ENCODE data around the gene CACNA1D.

The CACNA1D gene

GRCh38 chr3:53754325-53754724 is 259.9 kb downstream of the CACNA1D start:
- DNase-seq (ENCODE audit: low read depth): no peak

- DNase-seq (ENCODE audit: low read depth): no peak
Observed at GRCh38 chr3:53758846-53759245, 264.4 kb downstream of the CACNA1D start.

- DNase-seq (ENCODE audit: low read depth): no peak
Observed at GRCh38 chr3:53763353-53763752, 268.9 kb downstream of the CACNA1D start.

- DNase-seq (ENCODE audit: low read depth): no peak
Observed at GRCh38 chr3:53764026-53764775, 269.8 kb downstream of the CACNA1D start.

DNA sequence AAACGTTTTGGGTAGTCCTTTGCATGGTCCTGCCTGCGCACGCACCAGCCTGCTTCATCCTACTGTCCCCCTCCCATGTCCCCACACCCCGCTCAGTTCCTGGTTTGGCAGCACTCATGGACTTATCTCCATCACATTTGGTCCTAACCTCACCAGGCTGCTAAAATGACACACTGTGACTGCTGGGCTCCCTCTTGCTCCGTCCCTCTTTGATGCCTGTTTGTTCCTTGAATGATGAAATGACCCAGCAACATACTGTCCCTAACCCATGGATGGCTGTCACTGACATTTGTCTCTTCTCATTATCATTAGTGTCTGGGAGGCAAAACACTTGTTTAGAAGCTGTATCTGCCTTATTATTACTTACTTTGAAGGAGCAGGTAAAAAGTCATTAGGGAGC is 271.3 kb downstream of the CACNA1D start:
- DNase-seq (ENCODE audit: low read depth): no peak

- no peak for DNase-seq (ENCODE audit: low read depth)
Observed at GRCh38 chr3:53766706-53767105, 272.3 kb downstream of the CACNA1D start.

- DNase-seq (ENCODE audit: low read depth): no peak
Observed at GRCh38 chr3:53768478-53769459, 274.4 kb downstream of the CACNA1D start.

DNA sequence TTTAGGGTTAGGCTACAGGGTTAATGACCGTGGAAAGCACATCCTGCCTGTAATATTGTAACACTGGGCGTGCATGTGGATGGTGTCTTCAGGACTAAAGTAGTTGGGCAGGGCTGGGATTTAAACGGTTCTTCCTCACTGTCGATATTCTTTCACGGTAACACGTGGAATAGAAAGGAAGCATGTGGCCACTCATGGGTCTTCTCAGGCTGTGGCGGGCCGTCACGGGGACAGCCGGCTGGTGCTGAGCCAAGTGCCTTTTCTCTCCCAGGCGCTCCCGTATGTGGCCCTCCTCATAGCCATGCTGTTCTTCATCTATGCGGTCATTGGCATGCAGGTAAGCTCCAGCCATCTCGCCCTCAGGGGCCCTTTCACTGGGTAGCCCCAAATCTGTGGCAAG is 278.2 kb downstream of the CACNA1D start:
- no peak for DNase-seq (ENCODE audit: low read depth)

DNA sequence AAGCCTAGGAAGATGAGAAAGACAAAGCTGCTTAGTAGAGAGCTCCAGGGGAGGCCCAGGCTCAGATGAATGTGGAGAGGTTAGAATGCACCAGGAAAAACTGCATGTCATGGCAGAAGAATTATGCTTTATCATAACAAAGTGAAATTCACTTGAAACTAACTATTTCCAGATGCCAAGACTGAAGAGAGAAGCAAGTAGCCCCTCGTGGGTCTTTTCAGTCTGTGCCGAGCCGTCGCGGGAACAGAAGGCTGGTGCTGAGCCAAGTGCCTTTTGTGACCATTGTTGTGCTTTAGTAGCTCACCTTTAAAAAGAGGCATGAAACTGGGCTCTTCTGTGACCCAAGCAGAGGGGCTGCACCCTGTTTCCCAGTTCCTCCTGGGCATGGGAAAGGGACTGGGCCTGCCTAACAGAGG is 278.6 kb downstream of the CACNA1D start:
- DNase-seq (ENCODE audit: low read depth): no peak

GRCh38 chr3:53773611-53774368 is 279.4 kb downstream of the CACNA1D start:
- DNase-seq (ENCODE audit: low read depth): no peak

DNA sequence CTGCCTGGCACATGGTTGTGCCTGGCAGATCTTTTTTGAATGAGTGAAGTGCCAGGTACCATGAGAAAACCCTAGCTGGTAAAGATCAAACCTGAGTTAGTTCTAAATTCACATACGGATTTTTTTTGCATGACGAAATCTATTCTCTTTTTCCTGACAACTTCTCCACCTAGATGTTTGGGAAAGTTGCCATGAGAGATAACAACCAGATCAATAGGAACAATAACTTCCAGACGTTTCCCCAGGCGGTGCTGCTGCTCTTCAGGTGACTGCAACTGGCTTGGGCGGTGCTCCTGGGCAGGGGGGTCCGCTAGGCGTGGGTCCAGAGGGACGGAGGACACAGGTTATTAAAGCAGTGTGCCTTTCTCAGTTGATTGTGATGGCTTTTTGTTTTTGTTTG is 280.0 kb downstream of the CACNA1D start:
- DNase-seq (ENCODE audit: low read depth): no peak

GRCh38 chr3:53775018-53775417 is 280.6 kb downstream of the CACNA1D start:
- no peak for DNase-seq (ENCODE audit: low read depth)

DNA sequence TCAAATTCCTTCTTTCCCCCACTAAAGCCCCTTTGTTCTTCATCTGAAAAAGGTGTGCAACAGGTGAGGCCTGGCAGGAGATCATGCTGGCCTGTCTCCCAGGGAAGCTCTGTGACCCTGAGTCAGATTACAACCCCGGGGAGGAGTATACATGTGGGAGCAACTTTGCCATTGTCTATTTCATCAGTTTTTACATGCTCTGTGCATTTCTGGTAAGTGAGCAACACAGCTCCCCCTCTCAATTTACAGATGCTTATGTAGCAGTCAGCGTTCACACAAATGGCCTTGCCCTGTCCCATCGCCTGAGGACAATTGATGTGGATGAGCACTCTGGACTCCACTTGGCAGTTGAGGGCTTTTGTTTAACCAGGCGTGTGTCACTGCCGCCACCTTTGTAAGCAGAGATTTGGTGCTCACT is 281.4 kb downstream of the CACNA1D start:
- DNase-seq (ENCODE audit: low read depth): no peak

GRCh38 chr3:53776494-53777101 is 282.2 kb downstream of the CACNA1D start:
- no peak for DNase-seq (ENCODE audit: low read depth)

- DNase-seq (ENCODE audit: low read depth): no peak
Observed at GRCh38 chr3:53777468-53777867, 283.1 kb downstream of the CACNA1D start.

- DNase-seq (ENCODE audit: low read depth): no peak
Observed at GRCh38 chr3:53778153-53778552, 283.7 kb downstream of the CACNA1D start.

GRCh38 chr3:53780171-53780570 is 285.8 kb downstream of the CACNA1D start:
- DNase-seq (ENCODE audit: low read depth): no peak

DNA sequence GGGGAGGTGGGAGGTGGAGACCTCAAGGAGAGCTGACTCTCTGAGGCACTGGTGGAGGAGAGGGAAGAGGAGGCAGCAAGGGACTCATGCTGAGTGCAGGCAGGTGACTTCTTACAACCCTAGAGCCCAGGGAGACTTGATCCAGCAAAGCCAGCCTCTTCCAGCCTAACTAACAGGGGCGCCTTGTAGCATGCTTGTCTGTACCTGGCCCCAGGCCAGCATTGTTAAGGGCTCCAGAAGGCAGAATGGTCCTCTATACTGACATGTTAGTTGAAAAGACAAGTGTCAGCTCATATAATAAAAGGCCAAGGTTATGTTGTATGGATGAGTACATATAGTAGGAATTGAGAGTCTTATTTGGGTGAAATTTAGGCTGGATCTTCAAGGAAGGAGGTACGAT is 286.4 kb downstream of the CACNA1D start:
- no peak for DNase-seq (ENCODE audit: low read depth)

GRCh38 chr3:53787016-53787415 is 292.6 kb downstream of the CACNA1D start:
- DNase-seq (ENCODE audit: low read depth): no peak

DNA sequence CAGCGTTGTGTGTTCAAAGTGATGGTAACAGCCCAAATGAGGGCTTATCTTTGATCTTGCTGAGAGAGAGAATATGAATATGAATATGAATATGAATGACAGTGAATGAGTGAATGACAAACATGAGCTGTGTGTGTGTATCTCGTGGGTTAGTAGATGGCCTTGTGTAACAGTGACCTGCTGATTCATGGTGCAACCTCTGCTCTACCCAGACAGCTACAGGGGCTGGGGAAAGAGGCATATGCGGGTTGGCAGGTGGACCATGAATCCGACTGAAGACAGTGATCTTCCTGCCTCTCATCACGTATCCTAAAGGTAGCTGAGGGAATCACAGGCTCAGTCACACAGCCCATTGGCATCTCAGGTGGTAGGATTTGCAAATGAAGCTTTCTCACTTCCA is 293.6 kb downstream of the CACNA1D start:
- DNase-seq (ENCODE audit: low read depth): no peak

- DNase-seq (ENCODE audit: low read depth): no peak
Observed at GRCh38 chr3:53789459-53789858, 295.0 kb downstream of the CACNA1D start.

GRCh38 chr3:53790470-53790869 is 296.1 kb downstream of the CACNA1D start:
- no peak for DNase-seq (ENCODE audit: low read depth)

Data from activated T-cell treated with anti-CD3 and anti-CD28 coated beads for 48 hours (primary cell).